LNCaP clone FGC (cell line): ENCODE results near the gene MYH10.

Source experiments
- DNase-seq: peaks from one replicate; pipeline ENCODE4 v3.0.0-alpha.2; 2011; ENCODE audit warnings: low read depth
- H3K4me3 ChIP-seq: 2 replicates; pipeline ENCODE4 v1.5.1; 2011; ENCODE audit warnings: mild to moderate bottlenecking, low read depth, low read length, control low read depth
- CTCF ChIP-seq: IDR thresholded peaks from 2 replicates; pipeline ENCODE4 v1.5.1; 2012; ENCODE audit warnings: mild to moderate bottlenecking; ENCODE audit not compliant: control insufficient read depth, insufficient read depth; ENCODE audit errors: extremely low read depth

Gene MYH10

GRCh38 chr17:8520981-8521380, 109.5 kb downstream of the MYH10 start:
- H3K4me3 ChIP-seq: no peak overlapping the region
- no peak for DNase-seq
- TF ChIP-seq CTCF: no peak

GRCh38 chr17:8518850-8519249, 111.7 kb downstream of the MYH10 start:
- no peak for TF ChIP-seq CTCF
- no peak overlapping the region for H3K4me3 ChIP-seq
- DNase-seq: no peak

- H3K4me3 ChIP-seq: no peak overlapping the region
- DNase-seq: no peak
- no peak for TF ChIP-seq CTCF
These were observed 112.2 kb downstream of the MYH10 start for GRCh38 chr17:8518326-8518725.

- DNase-seq: no peak
- no peak overlapping the region for H3K4me3 ChIP-seq
- TF ChIP-seq CTCF: no peak
These were observed 115.7 kb downstream of the MYH10 start for GRCh38 chr17:8514801-8515200.

GRCh38 chr17:8506145-8506544, 124.4 kb downstream of the MYH10 start:
- H3K4me3 ChIP-seq: no peak overlapping the region
- no peak for TF ChIP-seq CTCF
- DNase-seq: no peak

- no peak for TF ChIP-seq CTCF
- H3K4me3 ChIP-seq: no peak overlapping the region
- no peak for DNase-seq
These were observed 125.9 kb downstream of the MYH10 start for GRCh38 chr17:8504460-8505207.

GRCh38 chr17:8503807-8504206, 126.7 kb downstream of the MYH10 start:
- TF ChIP-seq CTCF: no peak
- no peak for DNase-seq
- H3K4me3 ChIP-seq: no peak overlapping the region
